MM.1S (cell line): ENCODE results near the gene CCR6.

Experiments
- DNase-seq: peaks from one replicate; pipeline ENCODE4 v3.0.0-alpha.2; 2015
- H2AFZ ChIP-seq: fragments of 300-600 bp; sonication (generic); 2 replicates; pipeline ENCODE4 v1.6.0; 2016; ENCODE audit warnings: antibody characterized with exemption, low read length
- H3F3A ChIP-seq: fragments of 300-600 bp; sonication (generic); 2 replicates; pipeline ENCODE4 v1.6.1; 2016; ENCODE audit warnings: mild to moderate bottlenecking, antibody characterized with exemption, low read length, moderate library complexity, mixed read lengths; ENCODE audit not compliant: insufficient read depth
- H3K27ac ChIP-seq: fragments of 300-600 bp; sonication (generic); 2 replicates; pipeline ENCODE4 v1.5.1; 2016; ENCODE audit warnings: mild to moderate bottlenecking, low read length
- H3K27me3 ChIP-seq: fragments of 300-600 bp; sonication (generic); replicated peaks from 2 replicates; pipeline ENCODE4 v1.6.0; 2016; ENCODE audit warnings: low read length; ENCODE audit not compliant: insufficient read depth
- H3K36me3 ChIP-seq: fragments of 300-600 bp; sonication (generic); replicated peaks from 2 replicates; pipeline ENCODE4 v1.6.1; 2016; ENCODE audit warnings: mild to moderate bottlenecking, low read length, mixed read lengths; ENCODE audit not compliant: insufficient read depth
- H3K4me1 ChIP-seq: fragments of 300-600 bp; sonication (generic); 2 replicates; pipeline ENCODE4 v1.6.1; 2016; ENCODE audit warnings: low read length, mixed read lengths
- H3K4me2 ChIP-seq: fragments of 300-600 bp; sonication (generic); 2 replicates; pipeline ENCODE4 v1.6.0; 2016; ENCODE audit warnings: low read depth, low read length
- H3K4me3 ChIP-seq: fragments of 300-600 bp; sonication (generic); 2 replicates; pipeline ENCODE4 v1.5.1; 2016; ENCODE audit warnings: low read length, mixed read lengths
- H3K79me2 ChIP-seq: fragments of 300-600 bp; sonication (generic); 2 replicates; pipeline ENCODE4 v1.6.1; 2016; ENCODE audit warnings: mixed run types, low read length, mixed read lengths
- H3K9ac ChIP-seq: fragments of 300-600 bp; sonication (generic); 2 replicates; pipeline ENCODE4 v1.6.1; 2016; ENCODE audit warnings: low read length, mixed read lengths
- H3K9me2 ChIP-seq: fragments of 300-600 bp; sonication (generic); replicated peaks from 2 replicates; pipeline ENCODE4 v1.6.1; 2016; ENCODE audit warnings: mild to moderate bottlenecking, low read length, mixed read lengths; ENCODE audit not compliant: insufficient read depth
- H3K9me3 ChIP-seq: fragments of 300-600 bp; sonication (generic); replicated peaks from 2 replicates; pipeline ENCODE4 v1.6.1; 2016; ENCODE audit warnings: mild to moderate bottlenecking, low read length, mixed read lengths; ENCODE audit not compliant: insufficient read depth
- H4K20me1 ChIP-seq: fragments of 300-600 bp; sonication (generic); 2 replicates; pipeline ENCODE4 v1.6.1; 2016; ENCODE audit warnings: mild to moderate bottlenecking, low read length, moderate library complexity, mixed read lengths; ENCODE audit not compliant: insufficient read depth
- CTCF ChIP-seq: fragments of 300-600 bp; sonication (generic); IDR thresholded peaks from 2 replicates; pipeline ENCODE4 v1.5.1; 2016; ENCODE audit warnings: antibody characterized with exemption, low read length, mixed read lengths
- EZH2 ChIP-seq: fragments of 300-600 bp; sonication (generic); optimal IDR thresholded peaks from 2 replicates; pipeline ENCODE3; 2017; ENCODE audit warnings: low read depth, mild to moderate bottlenecking, antibody characterized with exemption, low read length, mixed read lengths
- EZH2phosphoT487 ChIP-seq: fragments of 300-600 bp; sonication (generic); IDR thresholded peaks from 2 replicates; pipeline ENCODE4 v1.6.1; 2018; ENCODE audit warnings: antibody characterized with exemption, low read length

CCR6 gene

GRCh38 chr6:167121335-167121841, 1.5 kb upstream of the CCR6 start:
- Histone ChIP-seq H3K4me1 (peaks cover 13% of the 10 kb centered on the region; the same call in 1 of the 2 replicates), H2AFZ (no peak overlapping the region)
- TF ChIP-seq CTCF = no peak
- no peak for TF ChIP-seq EZH2phosphoT487
- no peak for TF ChIP-seq EZH2

GRCh38 chr6:167122041-167122826, 662 bp upstream of the CCR6 start:
- DNase-seq = no peak
- H3K4me1 ChIP-seq = peaks cover 13% of the 10 kb centered on the region; the same call in 1 of the 2 replicates
- H3K9ac ChIP-seq = no peak overlapping the region
- no peak overlapping the region for H2AFZ ChIP-seq
- no peaks in the 10 kb centered on the region for H3K9me3 ChIP-seq
- TF ChIP-seq CTCF = no peak
- TF ChIP-seq EZH2 = no peak
- TF ChIP-seq EZH2phosphoT487 = no peak
- no peaks in the 10 kb centered on the region for H3F3A ChIP-seq
- no peaks in the 10 kb centered on the region for H3K9me2 ChIP-seq
- no peaks in the 10 kb centered on the region for H3K79me2 ChIP-seq
- H3K4me3 ChIP-seq = no peak overlapping the region
- no peaks in the 10 kb centered on the region for H3K27me3 ChIP-seq
- H3K4me2 ChIP-seq = no peak overlapping the region
- H4K20me1 ChIP-seq = no peaks in the 10 kb centered on the region
- H3K36me3 ChIP-seq = no peaks in the 10 kb centered on the region
- H3K27ac ChIP-seq = no peak overlapping the region

More at GRCh38 chr6:167121335-167121841, 1.5 kb upstream of the CCR6 start:
- no peak overlapping the region for H3K9ac ChIP-seq
- no peak overlapping the region for H3K4me2 ChIP-seq
- H3K27ac ChIP-seq = no peak overlapping the region
- H3K79me2 ChIP-seq = no peaks in the 10 kb centered on the region
- no peaks in the 10 kb centered on the region for H3F3A ChIP-seq
- no peak overlapping the region for H3K4me3 ChIP-seq
- no peaks in the 10 kb centered on the region for H3K9me3 ChIP-seq
- H3K36me3 ChIP-seq = no peaks in the 10 kb centered on the region
- DNase-seq = no peak
- H3K9me2 ChIP-seq = no peaks in the 10 kb centered on the region
- H4K20me1 ChIP-seq = no peaks in the 10 kb centered on the region
- H3K27me3 ChIP-seq = no peaks in the 10 kb centered on the region

GRCh38 chr6:167124753-167125152, 1.9 kb downstream of the CCR6 start:
- H3K4me2 ChIP-seq = no peak overlapping the region
- H3K9ac ChIP-seq = no peak overlapping the region
- no peak overlapping the region for H2AFZ ChIP-seq
- H3K79me2 ChIP-seq = no peaks in the 10 kb centered on the region
- no peak overlapping the region for H3K27ac ChIP-seq
- no peaks in the 10 kb centered on the region for H3K9me3 ChIP-seq
- H3K4me3 ChIP-seq = no peak overlapping the region
- H3K36me3 ChIP-seq = no peaks in the 10 kb centered on the region
- no peak for TF ChIP-seq EZH2
- no peak for TF ChIP-seq EZH2phosphoT487
- no peak for TF ChIP-seq CTCF
- no peak for DNase-seq
- H3K27me3 ChIP-seq = no peaks in the 10 kb centered on the region
- H3K9me2 ChIP-seq = no peaks in the 10 kb centered on the region
- H3K4me1 ChIP-seq = peaks cover 8% of the 10 kb centered on the region; the same call in 1 of the 2 replicates
- H3F3A ChIP-seq = no peaks in the 10 kb centered on the region
- no peaks in the 10 kb centered on the region for H4K20me1 ChIP-seq
